ENCODE results near the gene CCDC102B.

- TF ChIP-seq CTCF (IDR thresholded peaks at IDR 0.05; ENCODE audit: insufficient read depth, low read length, poor library complexity, severe bottlenecking) = no peak
- no peak for TF ChIP-seq EZH2phosphoT487 (conservative IDR thresholded peaks at IDR 0.05; ENCODE audit: low read length)
Observed at GRCh38 chr18:68940754-68941153, 142.9 kb downstream of the CCDC102B start.

All from SU-DHL-6 (cell line).